Adrenal gland (tissue), 12 donors: ENCODE data around the gene SULT6B1. TPM values are rescaled to one million over a fixed set of nuclear protein-coding genes. Genes with fewer than 3 reads are reported as not detected.

Experiments used
- DNase-seq, 7 donors: peaks; one replicate each; pipeline ENCODE4 v3.0.0-alpha.2; 2019 to 2020
- H3K27ac ChIP-seq, 5 donors: fragments of 200-600 bp; sonication (generic) in 4 of 5; 1 replicate in 3 of 5; 2 replicates in 2 of 5; pipeline versions ENCODE4 v1.5.1 to v1.8.0; 2016 to 2020; ENCODE audit warnings: mild to moderate bottlenecking in 1 of 5
- H3K27me3 ChIP-seq: fragments of 200-600 bp; 2 replicates; pipeline ENCODE4 v1.8.0; 2021
- H3K36me3 ChIP-seq, 2 donors: fragments of 200-600 bp; replicated peaks in 1 of 2; 1 replicate in 1 of 2; 2 replicates in 1 of 2; pipeline versions ENCODE4 v1.5.1 to v1.8.0; 2018 to 2022
- H3K4me1 ChIP-seq, 2 donors: fragments of 200-600 bp; replicated peaks in 1 of 2; 1 replicate in 1 of 2; 2 replicates in 1 of 2; pipeline versions ENCODE4 v1.5.1 to v1.8.0; 2018 to 2021
- H3K4me3 ChIP-seq, 4 donors: fragments of 200-600 bp; sonication (generic) in 3 of 4; one replicate each; pipeline ENCODE4 v1.5.1; 2016 to 2018
- H3K9me3 ChIP-seq, 3 donors: fragments of 200-600 bp; sonication (generic) in 1 of 3; replicated peaks in 1 of 3; 1 replicate in 2 of 3; 2 replicates in 1 of 3; pipeline versions ENCODE4 v1.5.1 to v1.8.0; 2016 to 2021
- CTCF ChIP-seq, 6 experiments: fragments of 450-650 bp in 4 of 6; fragments of 200-600 bp in 2 of 6; sonication (generic) in 1 of 6; IDR thresholded peaks; 1 replicate in 5 of 6; 2 replicates in 1 of 6; pipeline versions ENCODE4 v1.5.1 to v1.8.0; 2016 to 2021; ENCODE audit warnings: antibody characterized with exemption in 6 of 6, mild to moderate bottlenecking in 2 of 6, moderate library complexity in 1 of 6
- POLR2A ChIP-seq, 2 donors: fragments of 450-650 bp; IDR thresholded peaks; one replicate each; pipeline ENCODE4 v1.6.1; 2017; ENCODE audit warnings: antibody characterized with exemption in 2 of 2, mild to moderate bottlenecking in 2 of 2, moderate library complexity in 1 of 2
- WGBS, 4 donors: extraction: QIAGEN DNeasy Blood & Tissue Kit in 2 of 4; methylation state at CpG; one replicate each; pipeline versions ENCODE4 v1.1.5 to v1.1.7; 2013 to 2017; 5-methylcytosine and 5-hydroxymethylcytosine counted together
- intact Hi-C, 2 donors: fragments of 100-400 bp; cut with DNase I; formaldehyde crosslinking; loops; one replicate each; pipeline versions ENCODE4 v1.14.1 to v1.15.0; 2022 to 2023
- polyA plus RNA-seq, 3 donors: library from polyadenylated mRNA; stranded (reverse); fragments of 200-250 nt in 2 of 3; fragments of 350-450 nt in 1 of 3; fragmentation: Illumina TruSeq in 1 of 3; extraction: RNeasy Lipid Tissue Mini Kit (QIAGEN cat#74804) in 1 of 3; gene quantifications; one replicate each; pipeline ENCODE4 v1.2.3, GENCODE V29; 2013 to 2014
- total RNA-seq, 9 donors: library from RNA; depleted of rRNA in 4 of 9; stranded (reverse); fragments of >200 nt in 4 of 9; fragments of 120-200 nt in 1 of 9; fragmentation: NEBNext Ultra II Directional in 1 of 9; extraction: Animal tissue kit (Norgen Biotek cat#: 25700) in 1 of 9; gene quantifications; one replicate each; pipeline versions ENCODE4 v1.1.0 to v1.2.4, GENCODE V29; 2013 to 2023
- donor health status: healthy with polysubstance abuse.
- donor health status: Bipolar disorder and iron deficiency.
- donor health status: DM: yes; HTN: yes; CAD: no.
- donor health status: DM: no; HTN: no; CAD: no.
- donor health status: DM: no; HTN: no; CAD: no.
- donor health status: DM: yes; HTN: yes; CAD: no.

Gene SULT6B1
- total and polyA plus RNA-seq, 12 donors = not detected

GRCh38 chr2:37223131-37223530 is 34.7 kb upstream of the SULT6B1 start:
- intact Hi-C loops = no loop called here
- Histone ChIP-seq H3K9me3 (no peaks in the 10 kb centered on the region), H3K27ac (no peak overlapping the region), H3K36me3 (peaks cover 0 to 57% of the 10 kb centered on the region in 2 donors), H3K4me3 (no peak overlapping the region), H3K4me1 (peaks cover 4 to 19% of the 10 kb centered on the region in 2 donors), H3K27me3 (no peaks in the 10 kb centered on the region)
- WGBS, 4 donors = 55 to 74% (median 65%) methylated on average over 4 of the region's 4 CpGs
- peak in 6 of 7 donors; percentile 19 to 68 (median 50) for DNase-seq
- TF ChIP-seq CTCF (IDR thresholded peaks at IDR 0.05) (no peak), POLR2A (IDR thresholded peaks at IDR 0.05) (no peak)

- DNase-seq = no peak
- TF ChIP-seq CTCF (IDR thresholded peaks at IDR 0.05) = no peak
- TF ChIP-seq POLR2A (IDR thresholded peaks at IDR 0.05) = no peak
- H3K36me3 ChIP-seq = peaks cover 0 to 75% of the 10 kb centered on the region in 2 donors
- H3K9me3 ChIP-seq = no peaks in the 10 kb centered on the region
- no peak overlapping the region for H3K4me3 ChIP-seq
- no peaks in the 10 kb centered on the region for H3K27me3 ChIP-seq
- 77 to 86% (median 81%) methylated on average over 4 of the region's 4 CpGs for WGBS, 4 donors
- no peak overlapping the region for H3K27ac ChIP-seq
- intact Hi-C loops = no loop called here
- peaks cover 4 to 9% of the 10 kb centered on the region in 2 donors for H3K4me1 ChIP-seq
Observed at GRCh38 chr2:37219046-37219445, 30.6 kb upstream of the SULT6B1 start.

- no peaks in the 10 kb centered on the region for H3K9me3 ChIP-seq
- 65 to 87% (median 72%) methylated on average over 1 of the region's 1 CpG for WGBS, 4 donors
- H3K4me1 ChIP-seq = peaks cover 0 to 9% of the 10 kb centered on the region in 2 donors
- no peaks in the 10 kb centered on the region for H3K27me3 ChIP-seq
- H3K4me3 ChIP-seq = no peak overlapping the region
- TF ChIP-seq POLR2A (IDR thresholded peaks at IDR 0.05) (no peak), CTCF (IDR thresholded peaks at IDR 0.05) (no peak)
- H3K27ac ChIP-seq = no peak overlapping the region
- peaks cover 0 to 84% of the 10 kb centered on the region in 2 donors for H3K36me3 ChIP-seq
- no peak for DNase-seq
- intact Hi-C loops = no loop called here
Observed at GRCh38 chr2:37215250-37215649, 26.8 kb upstream of the SULT6B1 start.

GRCh38 chr2:37211939-37212338 is 23.5 kb upstream of the SULT6B1 start:
- H3K36me3 ChIP-seq = peaks cover 0 to 76% of the 10 kb centered on the region in 2 donors
- H3K27me3 ChIP-seq = no peaks in the 10 kb centered on the region
- WGBS, 4 donors = 68 to 76% (median 69%) methylated on average over 3 of the region's 3 CpGs
- intact Hi-C loops = no loop called here
- DNase-seq = no peak
- H3K9me3 ChIP-seq = peaks cover 0 to 14% (median 14%) of the 10 kb centered on the region in 3 donors
- peaks cover 0 to 9% of the 10 kb centered on the region in 2 donors for H3K4me1 ChIP-seq
- H3K4me3 ChIP-seq = no peak overlapping the region
- no peak overlapping the region for H3K27ac ChIP-seq
- no peak for TF ChIP-seq POLR2A (IDR thresholded peaks at IDR 0.05)
- no peak for TF ChIP-seq CTCF (IDR thresholded peaks at IDR 0.05)
